Astrocyte of the cerebellum (primary cell): ENCODE data around the gene KCNH5.
"Not testable (repeated sequence)": the region's sequence is repeated elsewhere in the genome, so short reads cannot be mapped to it uniquely, and the experiment has no call there.

Experiments
- DNase-seq: peaks from one replicate; pipeline ENCODE4 v3.0.0-alpha.2; 2011; ENCODE audit warnings: low read depth
- H3K4me3 ChIP-seq: 2 replicates; pipeline ENCODE4 v1.5.1; 2011; ENCODE audit warnings: mild to moderate bottlenecking, low read depth, low read length, moderate library complexity
- in situ Hi-C: cut with HindIII; loops from 2 replicates; pipeline ENCODE4 v1.10.0; 2017; ENCODE audit warnings: low sequenced_read_pairs
- TF ChIP-seq, protein P1 (sequence below): IDR thresholded peaks from 2 replicates; pipeline ENCODE4 v1.5.1; 2012; ENCODE audit warnings: low read length, low read depth, moderate library complexity, mild to moderate bottlenecking; ENCODE audit errors: missing control alignments

The KCNH5 gene

DNA sequence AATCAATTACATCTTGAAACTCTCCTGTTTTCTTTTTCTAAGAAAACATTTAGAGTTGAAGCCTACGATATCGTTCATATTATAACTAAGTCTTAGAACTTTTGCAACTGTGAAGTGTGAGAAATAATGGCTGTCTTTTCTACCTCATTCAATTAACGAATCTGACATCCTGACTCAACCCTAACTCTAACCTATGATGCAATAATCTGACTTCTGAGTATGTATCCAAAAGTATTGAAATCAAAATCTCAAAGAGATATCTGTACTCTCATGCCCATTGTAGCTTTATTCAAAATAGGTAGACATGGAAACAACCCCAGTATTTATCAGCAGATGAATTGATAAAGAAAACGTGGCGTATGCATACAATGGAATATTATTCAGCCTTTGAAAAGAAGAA lies 252.7 kb downstream of the KCNH5 start:
- in situ Hi-C loops, result no loop called here
- DNase-seq, result no peak
- no peak overlapping the region for H3K4me3 ChIP-seq
- TF ChIP-seq, protein P1, sequence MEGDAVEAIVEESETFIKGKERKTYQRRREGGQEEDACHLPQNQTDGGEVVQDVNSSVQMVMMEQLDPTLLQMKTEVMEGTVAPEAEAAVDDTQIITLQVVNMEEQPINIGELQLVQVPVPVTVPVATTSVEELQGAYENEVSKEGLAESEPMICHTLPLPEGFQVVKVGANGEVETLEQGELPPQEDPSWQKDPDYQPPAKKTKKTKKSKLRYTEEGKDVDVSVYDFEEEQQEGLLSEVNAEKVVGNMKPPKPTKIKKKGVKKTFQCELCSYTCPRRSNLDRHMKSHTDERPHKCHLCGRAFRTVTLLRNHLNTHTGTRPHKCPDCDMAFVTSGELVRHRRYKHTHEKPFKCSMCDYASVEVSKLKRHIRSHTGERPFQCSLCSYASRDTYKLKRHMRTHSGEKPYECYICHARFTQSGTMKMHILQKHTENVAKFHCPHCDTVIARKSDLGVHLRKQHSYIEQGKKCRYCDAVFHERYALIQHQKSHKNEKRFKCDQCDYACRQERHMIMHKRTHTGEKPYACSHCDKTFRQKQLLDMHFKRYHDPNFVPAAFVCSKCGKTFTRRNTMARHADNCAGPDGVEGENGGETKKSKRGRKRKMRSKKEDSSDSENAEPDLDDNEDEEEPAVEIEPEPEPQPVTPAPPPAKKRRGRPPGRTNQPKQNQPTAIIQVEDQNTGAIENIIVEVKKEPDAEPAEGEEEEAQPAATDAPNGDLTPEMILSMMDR, result no peak

DNA sequence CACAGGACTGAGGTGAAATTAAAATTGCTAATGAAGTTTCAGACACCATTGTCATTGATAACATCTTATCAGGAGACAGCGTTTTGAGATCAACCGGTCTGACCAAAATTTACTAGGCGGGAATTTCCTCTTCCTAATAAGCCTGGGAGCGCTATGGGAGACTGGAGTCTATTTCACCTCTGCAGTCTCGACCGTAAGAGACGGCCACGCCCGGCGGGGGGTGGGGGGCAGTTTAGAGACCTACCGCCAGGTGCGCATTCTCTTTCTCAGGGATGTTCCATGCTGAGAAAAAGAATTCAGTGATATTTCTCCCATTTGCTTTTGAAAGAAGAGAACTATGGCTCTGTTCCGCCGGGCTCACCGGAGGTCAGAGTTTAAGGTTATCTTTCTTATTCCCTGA lies 263.9 kb downstream of the KCNH5 start:
- H3K4me3 ChIP-seq, in situ Hi-C loops, DNase-seq: not testable (repeated sequence)

DNA sequence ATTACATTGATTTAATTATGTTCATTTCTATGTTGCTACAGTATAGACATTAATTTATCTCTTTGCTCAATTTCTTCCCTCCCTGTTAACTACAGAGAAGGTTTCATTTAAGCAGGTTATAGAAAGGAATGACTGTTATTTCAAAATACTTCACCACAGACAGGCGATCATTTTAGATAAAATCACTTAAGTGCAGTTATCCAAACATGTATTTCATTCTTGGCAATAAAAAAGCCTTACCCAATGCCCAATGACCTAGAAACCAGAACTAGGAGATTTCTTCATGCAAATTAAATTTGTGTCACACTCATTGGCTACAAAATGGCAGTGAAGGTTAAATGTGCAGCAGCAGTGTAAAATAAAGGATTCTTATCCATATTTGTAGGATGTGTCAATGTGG lies 266.4 kb downstream of the KCNH5 start:
- no peak for DNase-seq
- H3K4me3 ChIP-seq, result no peak overlapping the region
- TF ChIP-seq, protein P1, result no peak
- in situ Hi-C loops, result no loop called here

DNA sequence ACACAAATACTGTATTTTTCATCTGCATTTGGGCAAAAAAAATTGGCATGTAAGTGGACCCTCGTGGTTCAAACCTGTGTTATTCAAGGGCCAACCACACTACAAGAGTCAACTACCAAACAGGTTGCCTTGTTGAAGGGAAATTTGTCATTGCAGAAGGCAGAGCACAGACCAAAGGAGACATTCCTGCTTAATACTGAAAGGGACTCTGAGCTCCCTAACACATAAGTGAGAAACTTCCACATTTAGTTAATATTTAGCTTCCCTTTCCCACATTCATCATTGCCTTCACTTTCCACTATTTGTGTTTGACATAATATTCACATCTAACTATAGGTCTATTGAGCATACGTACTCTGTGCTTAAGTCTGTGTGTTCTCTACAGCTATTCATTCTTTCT lies 266.9 kb downstream of the KCNH5 start:
- in situ Hi-C loops, result no loop called here

DNA sequence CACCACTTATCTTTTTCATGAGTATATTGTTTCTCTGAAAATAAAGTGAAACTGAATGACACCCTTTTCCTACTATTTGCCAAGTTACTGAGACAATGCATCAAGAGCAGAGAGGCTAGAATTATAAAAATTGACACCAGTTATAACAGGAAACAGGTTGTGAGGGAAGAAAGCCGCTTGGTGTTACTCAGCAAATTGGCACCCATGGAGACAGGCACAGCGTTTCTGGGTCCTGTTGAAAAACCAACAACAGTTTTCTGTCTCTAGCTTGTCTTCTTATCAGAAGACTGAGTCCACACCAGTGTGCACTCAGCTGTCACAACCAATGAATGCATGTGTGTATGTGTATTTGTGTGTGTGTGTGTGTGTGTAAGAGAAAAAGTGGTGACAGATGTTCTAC lies 267.7 kb downstream of the KCNH5 start:
- H3K4me3 ChIP-seq, result no peak overlapping the region
- no peak for DNase-seq
- in situ Hi-C loops, result no loop called here
- TF ChIP-seq, protein P1, result no peak

More for the DNA sequence above, 266.9 kb downstream of the KCNH5 start:
- H3K4me3 ChIP-seq, result no peak overlapping the region
- DNase-seq, result no peak
- TF ChIP-seq, protein P1, result no peak

DNA sequence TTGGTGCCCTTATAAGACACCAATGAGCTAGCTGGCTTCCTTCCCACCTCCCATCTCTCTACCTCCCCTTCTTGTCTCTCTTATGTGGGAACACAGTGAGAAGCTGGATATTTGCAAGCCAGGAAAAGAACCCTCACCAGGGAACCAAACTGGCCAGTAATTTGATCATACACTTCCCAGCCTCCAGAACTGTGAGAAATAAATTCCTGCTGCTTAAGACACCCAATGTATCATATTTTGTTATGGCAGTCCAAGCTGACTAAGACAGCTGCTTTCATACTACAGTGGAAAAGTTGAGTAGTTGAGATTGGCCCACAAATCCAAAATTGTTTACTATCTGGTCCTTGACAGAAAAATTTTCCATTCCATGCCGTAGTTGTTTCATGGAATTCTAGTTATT lies 269.0 kb downstream of the KCNH5 start:
- no peak overlapping the region for H3K4me3 ChIP-seq
- DNase-seq, result no peak
- in situ Hi-C loops, result no loop called here
- TF ChIP-seq, protein P1, result no peak

DNA sequence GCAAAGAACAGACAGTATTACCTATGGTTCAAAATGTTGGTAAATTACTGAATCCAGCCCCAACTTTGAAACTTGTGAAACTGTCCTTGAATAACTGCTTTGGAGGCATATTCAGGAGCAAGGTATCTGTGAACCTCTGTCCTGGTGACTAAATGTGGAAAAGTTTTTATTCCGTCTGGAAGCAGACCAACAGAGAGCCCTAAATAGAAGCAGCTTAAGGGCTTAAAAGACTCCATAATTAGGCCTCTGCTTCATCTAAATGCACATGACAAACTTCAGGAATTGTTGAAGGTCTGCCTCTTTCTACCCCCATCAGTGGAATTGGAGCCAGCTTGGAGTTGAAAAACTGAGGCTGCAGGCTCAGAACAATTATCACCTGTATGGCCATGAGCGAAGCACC lies 276.5 kb downstream of the KCNH5 start:
- TF ChIP-seq, protein P1, result no peak
- in situ Hi-C loops, result no loop called here
- no peak for DNase-seq

More for the DNA sequence above, 276.5 kb downstream of the KCNH5 start:
- H3K4me3 ChIP-seq, result no peak overlapping the region
